Nephron (organoid): Measurements from ENCODE around the gene CDX2.

ENCODE experiments used
- H3K27ac Mint-ChIP-seq, 3 experiments: 2 replicates each; pipeline ENCODE4 v1.8.0; 2020; ENCODE audit warnings: mixed read lengths in 3 of 3, mild to moderate bottlenecking in 2 of 3, moderate library complexity in 1 of 3
- H3K27me3 Mint-ChIP-seq: 2 replicates; pipeline ENCODE4 v1.8.0; 2021; ENCODE audit warnings: low read depth, mild to moderate bottlenecking, moderate library complexity, mixed read lengths
- H3K36me3 Mint-ChIP-seq: 2 replicates; pipeline ENCODE4 v1.8.0; 2020; ENCODE audit warnings: low read depth, mixed read lengths
- H3K4me1 Mint-ChIP-seq: 2 replicates; pipeline ENCODE4 v1.8.0; 2020; ENCODE audit warnings: mixed read lengths
- H3K4me3 Mint-ChIP-seq, 3 experiments: 2 replicates each; pipeline ENCODE4 v1.8.0; 2020; ENCODE audit warnings: mild to moderate bottlenecking in 3 of 3, mixed read lengths in 3 of 3, moderate library complexity in 2 of 3
- H3K9me3 Mint-ChIP-seq: 2 replicates; pipeline ENCODE4 v1.8.0; 2020; ENCODE audit warnings: mixed read lengths
- CTCF ChIP-seq, 3 experiments: fragments of 200-600 bp; sonication (generic); IDR thresholded peaks; one replicate each; pipeline ENCODE4 v1.5.0; 2021; ENCODE audit warnings: antibody characterized with exemption in 3 of 3; ENCODE audit not compliant: unreplicated experiment in 3 of 3

Gene CDX2

GRCh38 chr13:27972478-27972820, 3.3 kb upstream of the CDX2 start:
- no peak for TF ChIP-seq CTCF (IDR thresholded peaks at IDR 0.05; ENCODE audit: unreplicated experiment in 3 of 3)
- Mint-ChIP-seq H3K4me3 (no peak overlapping the region), H3K27ac (no peak overlapping the region), H3K9me3 (peaks cover 5% of the 10 kb centered on the region), H3K27me3 (peaks cover 100% of the 10 kb centered on the region), H3K36me3 (no peaks in the 10 kb centered on the region), H3K4me1 (peaks cover 17% of the 10 kb centered on the region)

GRCh38 chr13:27971776-27972477, 2.8 kb upstream of the CDX2 start:
- no peak for TF ChIP-seq CTCF (IDR thresholded peaks at IDR 0.05; ENCODE audit: unreplicated experiment in 3 of 3)
- Mint-ChIP-seq H3K27ac (no peak overlapping the region), H3K9me3 (peaks cover 5% of the 10 kb centered on the region), H3K4me1 (peaks cover 20% of the 10 kb centered on the region), H3K36me3 (no peaks in the 10 kb centered on the region), H3K4me3 (no peak overlapping the region), H3K27me3 (peaks cover 100% of the 10 kb centered on the region)

- Mint-ChIP-seq H3K4me1 (peaks cover 20% of the 10 kb centered on the region), H3K27ac (no peak overlapping the region), H3K27me3 (peaks cover 100% of the 10 kb centered on the region), H3K4me3 (no peak overlapping the region), H3K9me3 (peaks cover 5% of the 10 kb centered on the region), H3K36me3 (no peaks in the 10 kb centered on the region)
- TF ChIP-seq CTCF (IDR thresholded peaks at IDR 0.05; ENCODE audit: unreplicated experiment in 3 of 3), result no peak
Measured at GRCh38 chr13:27971236-27971645, 2.1 kb upstream of the CDX2 start.

GRCh38 chr13:27970382-27971235, 1.5 kb upstream of the CDX2 start:
- Mint-ChIP-seq H3K27me3 (peaks cover 100% of the 10 kb centered on the region), H3K36me3 (no peaks in the 10 kb centered on the region), H3K4me1 (peaks cover 20% of the 10 kb centered on the region), H3K27ac (no peak overlapping the region), H3K4me3 (peak overlapping the region in 1 of 3 experiments; percentile 30), H3K9me3 (peaks cover 5% of the 10 kb centered on the region)
- no peak for TF ChIP-seq CTCF (IDR thresholded peaks at IDR 0.05; ENCODE audit: unreplicated experiment in 3 of 3)

GRCh38 chr13:27969866-27970229, 733 bp upstream of the CDX2 start:
- TF ChIP-seq CTCF (IDR thresholded peaks at IDR 0.05; ENCODE audit: unreplicated experiment in 3 of 3), result no peak
- Mint-ChIP-seq H3K27me3 (peaks cover 100% of the 10 kb centered on the region), H3K4me1 (peaks cover 20% of the 10 kb centered on the region), H3K27ac (no peak overlapping the region), H3K4me3 (peak overlapping the region; percentile 13 to 24 (median 16)), H3K9me3 (peaks cover 5% of the 10 kb centered on the region), H3K36me3 (no peaks in the 10 kb centered on the region)
